Measurements from ENCODE around the gene GRIN2C.

Gene GRIN2C

DNA sequence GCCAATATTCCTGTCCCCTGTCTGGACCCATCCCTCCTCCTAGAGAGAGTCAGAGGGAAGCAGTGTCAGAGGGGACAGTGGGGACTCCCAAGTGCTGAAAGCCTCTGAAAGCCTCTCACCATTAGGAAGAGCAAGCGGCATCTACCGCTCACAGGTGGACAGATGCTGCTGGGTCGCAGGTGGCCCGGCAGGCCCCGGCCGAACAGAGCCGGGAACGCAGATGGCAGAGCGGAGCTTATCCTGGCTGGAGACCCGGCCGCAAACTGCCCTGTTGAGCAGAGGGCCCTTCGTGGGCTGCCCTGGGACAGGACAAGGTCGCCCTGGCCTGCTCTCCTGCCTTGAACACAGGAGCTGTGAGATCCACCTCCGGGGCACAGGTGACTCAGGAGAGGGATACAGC, 60.6 kb downstream of the GRIN2C start:
- TF ChIP-seq POLR2AphosphoS5 (IDR thresholded peaks at IDR 0.05; ENCODE audit: borderline replicate concordance, low read depth, low read length) = no peak
- TF ChIP-seq EZH2 (IDR thresholded peaks at IDR 0.05) = no peak
- no peak for TF ChIP-seq FOXP2 (optimal IDR thresholded peaks at IDR 0.05; ENCODE audit: control extremely low read depth, extremely low read length, insufficient read depth)
- Histone ChIP-seq H3K36me3 (ENCODE audit: insufficient read depth, low read length) (no peaks in the 10 kb centered on the region; the same call in 1 of the 2 replicates), H3K4me3 (no peak overlapping the region), H3K27ac (no peak overlapping the region), H3K9me3 (ENCODE audit: low read depth, low read length) (no peaks in the 10 kb centered on the region), H3K9ac (ENCODE audit: insufficient read length) (no peak overlapping the region)
- DNase-seq (ENCODE audit: low read depth, low spot score) = no peak

DNA sequence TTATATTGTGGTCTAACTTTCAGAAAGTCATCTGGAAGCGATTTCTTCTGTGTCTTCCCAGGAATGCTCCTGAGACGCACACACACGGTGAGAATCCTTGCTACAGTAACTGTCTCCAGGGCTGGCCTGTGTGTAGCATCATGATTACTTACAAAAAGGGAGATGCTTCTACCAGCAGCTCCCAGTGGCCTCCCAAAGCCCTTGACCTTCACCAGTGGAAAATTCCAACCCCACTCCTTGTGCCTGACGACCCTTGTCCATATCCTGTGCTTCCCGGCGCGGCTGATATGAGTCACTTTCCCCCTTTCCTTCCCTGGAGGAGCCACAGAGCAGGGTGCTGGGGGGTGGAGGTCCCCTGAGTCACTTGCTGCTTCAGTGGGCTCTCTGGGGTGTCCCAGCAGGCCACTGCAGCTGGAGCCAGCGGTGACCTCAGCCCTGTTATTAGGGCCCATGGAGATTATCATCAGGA, 61.4 kb downstream of the GRIN2C start:
- Histone ChIP-seq H3K9me3 (ENCODE audit: low read depth, low read length) (no peaks in the 10 kb centered on the region), H3K4me3 (no peak overlapping the region), H3K36me3 (ENCODE audit: insufficient read depth, low read length) (no peaks in the 10 kb centered on the region; the same call in 1 of the 2 replicates), H3K27ac (no peak overlapping the region), H3K9ac (ENCODE audit: insufficient read length) (no peak overlapping the region)
- TF ChIP-seq FOXP2 (optimal IDR thresholded peaks at IDR 0.05; ENCODE audit: control extremely low read depth, extremely low read length, insufficient read depth) = no peak
- no peak for TF ChIP-seq POLR2AphosphoS5 (IDR thresholded peaks at IDR 0.05; ENCODE audit: borderline replicate concordance, low read depth, low read length)
- no peak for TF ChIP-seq EZH2 (IDR thresholded peaks at IDR 0.05)
- no peak for DNase-seq (ENCODE audit: low read depth, low spot score)

DNA sequence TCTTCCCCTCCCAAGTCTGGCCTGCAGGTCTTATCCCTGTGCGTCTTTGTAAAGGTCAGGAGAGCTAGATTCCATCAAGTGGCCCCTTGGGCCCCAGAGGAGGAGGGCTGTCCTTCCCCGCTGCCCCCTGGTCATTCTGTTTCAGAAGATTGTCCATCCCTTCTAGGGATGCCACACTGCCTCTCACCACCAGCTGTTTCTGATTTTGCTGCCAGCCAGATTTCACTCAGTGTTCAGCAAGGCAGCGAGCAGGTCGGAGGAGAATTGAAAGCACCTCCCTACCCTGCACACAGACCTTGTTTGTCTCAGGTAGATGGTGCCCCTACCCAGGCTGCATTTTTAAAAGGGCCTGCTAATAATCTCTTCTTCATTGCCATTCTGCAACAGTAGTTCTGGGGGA, 61.9 kb downstream of the GRIN2C start:
- H3K9me3 ChIP-seq (ENCODE audit: low read depth, low read length) = no peaks in the 10 kb centered on the region
- H3K4me3 ChIP-seq = no peak overlapping the region
- no peak overlapping the region for H3K27ac ChIP-seq
- no peak for TF ChIP-seq EZH2 (IDR thresholded peaks at IDR 0.05)
- no peak for TF ChIP-seq POLR2AphosphoS5 (IDR thresholded peaks at IDR 0.05; ENCODE audit: borderline replicate concordance, low read depth, low read length)
- no peak for TF ChIP-seq FOXP2 (optimal IDR thresholded peaks at IDR 0.05; ENCODE audit: control extremely low read depth, extremely low read length, insufficient read depth)
- DNase-seq (ENCODE audit: low read depth, low spot score) = no peak
- no peaks in the 10 kb centered on the region; the same call in 1 of the 2 replicates for H3K36me3 ChIP-seq (ENCODE audit: insufficient read depth, low read length)
- no peak overlapping the region for H3K9ac ChIP-seq (ENCODE audit: insufficient read length)

DNA sequence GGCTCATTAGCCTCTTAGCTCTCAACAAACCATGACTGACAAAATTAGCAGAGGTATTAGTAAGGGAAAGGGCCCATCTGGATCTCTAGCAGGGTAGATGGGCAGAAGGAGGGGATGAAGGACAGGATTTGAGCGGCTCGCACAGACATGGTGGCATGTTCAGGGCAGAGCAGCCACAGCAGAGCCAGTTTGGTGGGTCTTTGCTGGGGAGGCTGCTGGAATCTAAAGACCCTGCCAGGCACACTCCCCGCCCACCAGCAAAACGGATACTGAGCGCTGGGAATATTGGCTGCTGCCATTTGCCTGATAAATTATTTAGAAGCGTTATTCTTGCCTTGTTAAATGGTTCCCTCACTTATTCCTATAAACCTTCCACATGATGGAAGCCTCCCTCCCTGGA, 62.8 kb downstream of the GRIN2C start:
- H3K27ac ChIP-seq = no peak overlapping the region
- DNase-seq (ENCODE audit: low read depth, low spot score) = no peak
- no peaks in the 10 kb centered on the region for H3K9me3 ChIP-seq (ENCODE audit: low read depth, low read length)
- TF ChIP-seq POLR2AphosphoS5 (IDR thresholded peaks at IDR 0.05; ENCODE audit: borderline replicate concordance, low read depth, low read length) (no peak), FOXP2 (optimal IDR thresholded peaks at IDR 0.05; ENCODE audit: control extremely low read depth, extremely low read length, insufficient read depth) (no peak), EZH2 (IDR thresholded peaks at IDR 0.05) (no peak)
- no peak overlapping the region for H3K4me3 ChIP-seq
- no peaks in the 10 kb centered on the region; the same call in 1 of the 2 replicates for H3K36me3 ChIP-seq (ENCODE audit: insufficient read depth, low read length)
- H3K9ac ChIP-seq (ENCODE audit: insufficient read length) = no peak overlapping the region

DNA sequence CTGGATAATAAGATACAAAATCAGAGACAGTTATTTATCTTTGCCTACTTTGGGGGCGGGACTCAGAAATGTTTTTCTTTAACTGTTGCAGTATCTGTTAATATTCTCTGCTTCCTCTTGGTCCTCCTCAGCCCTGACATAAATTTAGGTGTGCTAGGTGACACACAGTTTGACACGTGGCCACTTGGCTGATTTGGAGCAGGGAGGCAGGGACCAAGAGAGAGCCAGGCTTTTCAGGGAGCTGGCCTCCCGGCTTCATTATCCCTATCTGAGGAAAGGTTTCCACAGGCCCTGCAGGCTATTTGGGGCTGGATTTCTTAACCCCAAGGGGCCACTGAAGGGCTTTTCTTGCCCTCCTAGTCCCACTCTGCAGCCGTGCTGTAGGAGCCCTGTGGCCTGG, 63.5 kb downstream of the GRIN2C start:
- TF ChIP-seq EZH2 (IDR thresholded peaks at IDR 0.05) (no peak), FOXP2 (optimal IDR thresholded peaks at IDR 0.05; ENCODE audit: control extremely low read depth, extremely low read length, insufficient read depth) (no peak), POLR2AphosphoS5 (IDR thresholded peaks at IDR 0.05; ENCODE audit: borderline replicate concordance, low read depth, low read length) (no peak)
- no peak overlapping the region for H3K27ac ChIP-seq
- DNase-seq (ENCODE audit: low read depth, low spot score) = no peak
- no peak overlapping the region for H3K4me3 ChIP-seq
- no peaks in the 10 kb centered on the region; the same call in 1 of the 2 replicates for H3K36me3 ChIP-seq (ENCODE audit: insufficient read depth, low read length)
- no peak overlapping the region for H3K9ac ChIP-seq (ENCODE audit: insufficient read length)
- H3K9me3 ChIP-seq (ENCODE audit: low read depth, low read length) = no peaks in the 10 kb centered on the region

DNA sequence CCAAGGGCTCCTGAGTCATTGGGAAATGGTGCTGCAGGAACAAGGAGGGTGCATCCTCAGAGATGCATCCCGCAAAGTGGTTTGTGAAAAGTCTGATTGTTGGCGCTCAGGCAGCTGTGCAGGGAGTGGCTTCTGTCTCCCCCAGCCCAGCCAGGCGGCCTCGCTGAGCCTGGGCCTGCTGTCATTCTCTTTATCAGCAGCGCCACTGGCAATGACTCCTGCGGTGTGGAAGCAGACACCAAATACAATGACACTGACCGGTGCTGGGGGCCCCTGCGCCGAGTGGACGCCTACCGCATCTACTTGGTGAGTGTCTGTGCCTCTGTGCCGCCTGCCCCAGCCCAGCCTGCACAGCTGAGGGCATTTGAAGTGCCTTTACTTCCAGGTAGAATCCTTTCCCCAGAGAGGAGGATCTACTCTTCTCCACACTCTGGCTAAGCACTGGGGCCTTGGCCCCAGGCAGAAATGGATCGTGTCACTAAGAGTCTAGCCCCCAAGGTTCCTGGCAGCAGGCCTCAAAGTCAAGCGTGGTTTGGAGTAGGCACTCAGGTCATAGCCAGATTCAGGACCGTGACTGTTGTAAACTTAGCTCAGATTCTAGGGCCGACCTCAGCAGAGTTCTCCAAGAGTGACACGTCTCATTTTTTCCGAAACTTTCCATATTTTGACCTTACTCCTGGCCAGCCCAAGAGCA, 64.2 kb downstream of the GRIN2C start:
- Histone ChIP-seq H3K27ac (no peak overlapping the region), H3K9me3 (ENCODE audit: low read depth, low read length) (no peaks in the 10 kb centered on the region), H3K4me3 (no peak overlapping the region), H3K36me3 (ENCODE audit: insufficient read depth, low read length) (no peaks in the 10 kb centered on the region; the same call in 1 of the 2 replicates), H3K9ac (ENCODE audit: insufficient read length) (no peak overlapping the region)
- TF ChIP-seq FOXP2 (optimal IDR thresholded peaks at IDR 0.05; ENCODE audit: control extremely low read depth, extremely low read length, insufficient read depth) = no peak
- no peak for TF ChIP-seq POLR2AphosphoS5 (IDR thresholded peaks at IDR 0.05; ENCODE audit: borderline replicate concordance, low read depth, low read length)
- no peak for TF ChIP-seq EZH2 (IDR thresholded peaks at IDR 0.05)
- DNase-seq (ENCODE audit: low read depth, low spot score) = no peak

DNA sequence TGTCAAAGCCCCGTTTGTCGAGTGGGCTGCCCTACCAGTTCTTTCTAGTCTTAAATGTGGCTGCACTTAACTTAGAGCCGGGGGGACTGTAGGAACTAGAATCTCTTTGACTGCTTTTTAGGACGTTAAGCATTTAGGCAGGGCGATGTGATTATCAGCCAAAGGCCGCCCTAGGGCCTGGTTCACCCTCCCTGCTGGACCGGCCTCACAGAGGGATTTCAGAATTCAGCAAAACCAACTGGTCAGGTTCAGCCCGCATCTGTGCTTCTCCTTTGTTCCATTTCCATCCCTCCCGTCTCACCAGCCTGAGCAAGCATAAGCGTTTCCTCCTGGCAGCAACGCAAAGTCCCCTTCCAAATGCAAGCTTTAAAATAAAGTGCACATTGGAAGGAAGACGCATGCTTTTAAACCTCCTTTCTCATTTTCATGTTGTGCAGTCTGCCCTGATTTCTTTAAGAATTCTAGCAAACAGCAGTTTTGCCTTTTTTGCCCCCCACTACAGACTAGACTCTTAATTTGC, 67.0 kb downstream of the GRIN2C start:
- H3K4me3 ChIP-seq = no peak overlapping the region
- TF ChIP-seq EZH2 (IDR thresholded peaks at IDR 0.05) (no peak), FOXP2 (optimal IDR thresholded peaks at IDR 0.05; ENCODE audit: control extremely low read depth, extremely low read length, insufficient read depth) (no peak), POLR2AphosphoS5 (IDR thresholded peaks at IDR 0.05; ENCODE audit: borderline replicate concordance, low read depth, low read length) (no peak)
- no peaks in the 10 kb centered on the region; the same call in 1 of the 2 replicates for H3K36me3 ChIP-seq (ENCODE audit: insufficient read depth, low read length)
- H3K27ac ChIP-seq = no peak overlapping the region
- H3K9ac ChIP-seq (ENCODE audit: insufficient read length) = no peak overlapping the region
- H3K9me3 ChIP-seq (ENCODE audit: low read depth, low read length) = no peaks in the 10 kb centered on the region
- no peak for DNase-seq (ENCODE audit: low read depth, low spot score)

Data from SK-N-MC (cell line).